Retinal pigment epithelial cell (primary cell): ENCODE results near the gene RRAS.
"Not testable (repeated sequence)": the region's sequence is repeated elsewhere in the genome, so short reads cannot be mapped to it uniquely, and the experiment has no call there.

Source experiments
- DNase-seq: peaks from one replicate; pipeline ENCODE4 v3.0.0-alpha.2; 2010; ENCODE audit warnings: low read depth
- H3K4me3 ChIP-seq: 2 replicates; pipeline ENCODE4 v1.5.1; 2011; ENCODE audit warnings: mild to moderate bottlenecking, low read length, control low read depth, moderate library complexity
- CTCF ChIP-seq: conservative IDR thresholded peaks from 2 replicates; pipeline ENCODE4 v1.5.1; 2011; ENCODE audit warnings: low read depth, low read length, control low read depth, inconsistent platforms

Gene RRAS

GRCh38 chr19:49624967-49625910, 14.7 kb downstream of the RRAS start:
- DNase-seq, result no peak
- no peak overlapping the region for H3K4me3 ChIP-seq
- no peak for TF ChIP-seq CTCF

DNA sequence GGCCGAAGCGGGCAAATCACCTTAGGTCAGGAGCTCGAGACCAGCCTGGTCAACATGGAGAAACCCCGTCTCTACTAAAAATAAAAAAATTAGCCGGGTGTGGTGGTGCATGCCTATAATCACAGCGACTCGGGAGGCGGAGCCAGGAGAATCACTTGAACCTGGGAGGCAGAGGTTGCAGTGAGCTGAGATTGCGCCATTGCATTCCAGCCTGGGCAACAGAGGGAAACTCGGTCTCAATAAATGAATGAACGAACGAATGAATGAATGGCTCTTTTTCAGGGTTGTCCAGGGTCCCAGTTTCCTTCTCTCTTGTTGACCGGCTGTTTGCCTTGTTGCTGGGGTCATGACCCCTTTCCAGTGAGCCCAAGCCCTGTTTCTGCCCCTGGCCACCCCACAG, 22.1 kb downstream of the RRAS start:
- not testable (repeated sequence) for DNase-seq, H3K4me3 ChIP-seq

GRCh38 chr19:49616945-49617344, 23.0 kb downstream of the RRAS start:
- DNase-seq, result no peak
- no peak overlapping the region for H3K4me3 ChIP-seq
- TF ChIP-seq CTCF, result no peak

DNA sequence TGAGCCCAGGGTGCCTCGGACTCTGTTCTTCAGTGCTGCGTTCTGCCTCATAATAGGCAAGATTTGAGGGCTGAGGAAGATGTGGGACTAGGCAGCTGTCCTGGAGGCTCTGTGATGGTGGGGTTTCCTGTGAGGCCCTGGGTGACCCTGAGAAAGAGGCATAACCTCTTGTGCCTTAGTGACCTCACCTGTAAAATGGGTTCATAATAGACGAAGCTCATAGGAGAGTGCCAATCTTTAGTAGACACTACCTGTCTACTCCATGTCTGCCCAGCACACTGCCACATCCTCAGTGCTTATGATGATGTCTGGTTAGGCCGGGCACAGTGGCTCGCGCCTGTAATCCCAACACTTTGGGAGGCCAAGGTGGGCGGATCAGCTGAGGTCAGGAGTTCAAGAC, 23.4 kb downstream of the RRAS start:
- DNase-seq, result no peak
- no peak for TF ChIP-seq CTCF
- no peak overlapping the region for H3K4me3 ChIP-seq

DNA sequence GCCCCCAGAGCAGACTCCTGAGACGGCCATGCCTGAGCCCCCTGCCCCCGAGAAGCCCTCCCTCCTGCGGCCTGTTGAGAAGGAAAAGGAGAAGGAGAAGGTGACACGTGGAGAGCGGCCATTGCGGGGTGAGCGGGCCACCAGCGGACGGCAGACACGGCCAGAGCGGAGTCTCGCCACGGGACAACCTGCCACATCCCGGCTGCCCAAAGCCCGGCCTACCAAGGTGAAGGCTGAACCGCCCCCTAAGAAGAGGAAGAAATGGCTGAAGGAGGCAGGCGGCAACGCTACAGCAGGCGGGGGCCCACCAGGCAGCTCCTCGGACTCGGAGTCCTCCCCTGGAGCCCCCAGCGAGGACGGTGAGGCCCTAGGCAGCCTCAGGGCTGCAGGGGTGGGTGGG, 24.1 kb downstream of the RRAS start:
- no peak overlapping the region for H3K4me3 ChIP-seq

DNA sequence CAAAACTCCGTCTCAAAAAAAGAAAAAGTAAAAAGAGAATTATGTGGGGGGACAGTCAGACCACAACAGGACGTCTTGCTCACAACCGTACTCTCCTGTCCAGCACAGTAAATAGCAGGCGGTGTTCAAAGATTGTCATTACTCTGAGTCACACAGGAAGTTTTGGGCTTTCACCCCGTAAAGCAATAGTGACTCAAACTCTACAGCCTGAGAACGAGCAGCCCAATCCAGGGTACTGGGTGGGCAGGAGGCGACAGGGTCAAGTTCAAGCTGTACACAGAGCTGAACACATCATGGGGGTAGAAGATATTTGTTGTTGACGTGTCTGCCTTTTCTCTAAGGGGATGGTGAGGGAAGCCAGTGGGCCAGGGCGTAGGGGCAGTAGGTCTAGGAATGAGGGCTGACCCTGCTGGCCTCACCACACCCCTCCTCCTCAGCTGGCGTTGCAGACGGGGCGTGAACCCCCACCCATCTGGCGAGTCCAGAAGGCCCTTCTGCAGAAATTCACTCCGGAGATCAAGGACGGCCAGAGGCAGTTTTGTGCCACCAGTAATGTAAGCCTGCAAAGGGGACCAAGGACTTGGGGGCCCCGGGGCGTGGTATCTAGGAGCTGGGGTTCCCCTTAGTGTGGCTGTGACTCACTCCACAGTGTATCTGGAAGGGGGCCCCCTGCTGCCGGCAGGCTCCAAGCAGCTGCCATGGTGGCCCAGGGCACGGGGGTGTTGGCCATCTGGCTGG, 25.7 kb downstream of the RRAS start:
- peak; percentile 37 for TF ChIP-seq CTCF
- H3K4me3 ChIP-seq, result no peak overlapping the region
- peak; percentile 38 for DNase-seq

More for the DNA sequence above, 24.1 kb downstream of the RRAS start:
- no peak for DNase-seq
- TF ChIP-seq CTCF, result no peak

DNA sequence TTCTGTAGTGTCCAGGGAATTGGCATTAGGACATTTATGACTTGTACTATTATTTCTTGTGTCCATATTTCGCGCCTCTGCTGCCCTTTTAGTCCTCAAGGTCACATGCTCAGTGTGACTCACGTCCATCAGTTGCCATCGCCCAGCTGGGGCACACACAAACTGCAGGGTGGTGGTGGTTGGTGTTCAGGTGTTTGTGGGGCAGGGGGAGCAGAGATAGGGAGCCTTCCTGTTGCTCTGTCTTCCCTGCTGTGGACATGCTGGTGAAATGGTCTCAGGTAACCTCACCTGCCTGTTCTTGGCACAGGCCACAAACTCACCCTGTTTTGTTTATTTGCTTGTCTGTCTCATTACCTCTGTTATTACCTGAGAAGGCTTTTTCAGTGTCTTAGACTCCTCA, 26.6 kb downstream of the RRAS start:
- H3K4me3 ChIP-seq, result no peak overlapping the region
- DNase-seq, result no peak
- no peak for TF ChIP-seq CTCF
